Gastrocnemius medialis (tissue), 4 donors: ENCODE results near the gene ST7. TPM values are rescaled to one million over a fixed set of nuclear protein-coding genes. Genes with fewer than 3 reads are reported as not detected.

Experiments
- ATAC-seq, 2 donors: fragments of 150-250 bp; one replicate each; pipeline ENCODE4 v1.9.1; 2016
- DNase-seq, 2 donors: peaks; one replicate each; pipeline ENCODE4 v3.0.0-alpha.2; 2019
- H3K27ac ChIP-seq, 4 donors: fragments of 200-600 bp; sonication (generic); 1 replicate in 1 of 4; 2 replicates in 3 of 4; pipeline ENCODE4 v1.5.1; 2016 to 2018; ENCODE audit warnings: mild to moderate bottlenecking in 2 of 4, moderate library complexity in 1 of 4
- H3K27me3 ChIP-seq, 3 donors: fragments of 200-600 bp; sonication (generic) in 2 of 3; 1 replicate in 1 of 3; 2 replicates in 2 of 3; pipeline versions ENCODE4 v1.5.1 to v1.6.0; 2016 to 2019; ENCODE audit warnings: mild to moderate bottlenecking in 1 of 3, moderate library complexity in 1 of 3
- H3K36me3 ChIP-seq, 2 donors: fragments of 200-600 bp; sonication (generic) in 1 of 2; one replicate each; pipeline ENCODE4 v1.5.1; 2017 to 2018
- H3K4me1 ChIP-seq, 2 donors: fragments of 200-600 bp; sonication (generic) in 1 of 2; one replicate each; pipeline ENCODE4 v1.5.1; 2016 to 2017; ENCODE audit warnings: mild to moderate bottlenecking in 2 of 2
- H3K4me3 ChIP-seq, 4 donors: fragments of 200-600 bp; sonication (generic) in 3 of 4; 1 replicate in 1 of 4; 2 replicates in 3 of 4; pipeline ENCODE4 v1.5.1; 2016 to 2019; ENCODE audit warnings: mild to moderate bottlenecking in 2 of 4
- H3K9me3 ChIP-seq, 3 donors: fragments of 200-600 bp; sonication (generic) in 2 of 3; 1 replicate in 1 of 3; 2 replicates in 2 of 3; pipeline ENCODE4 v1.5.1; 2016 to 2019
- POLR2A ChIP-seq, 2 donors: fragments of 450-650 bp; IDR thresholded peaks; one replicate each; pipeline ENCODE4 v1.6.1; 2017; ENCODE audit warnings: antibody characterized with exemption in 2 of 2, mild to moderate bottlenecking in 2 of 2, moderate library complexity in 2 of 2
- in situ Hi-C, 4 donors: fragments of 200-750 bp; cut with MboI; loops; one replicate each; pipeline versions ENCODE4 v1.15.0 to v1.8.0; 2017; ENCODE audit warnings: low sequenced_read_pairs in 4 of 4
- intact Hi-C: fragments of 100-400 bp; cut with DNase I; formaldehyde crosslinking; loops from one replicate; pipeline ENCODE4 v1.15.1; 2023; ENCODE audit warnings: low total_unique reads
- total RNA-seq, 4 donors: library from RNA; depleted of rRNA; stranded (reverse); fragments of >200 nt; gene quantifications; one replicate each; pipeline versions ENCODE4 v1.1.0 to v1.2.3, GENCODE V29; 2016
- TF ChIP-seq, protein P1 (sequence below), 5 experiments: fragments of 450-650 bp in 3 of 5; fragments of 200-600 bp in 2 of 5; sonication (generic) in 2 of 5; IDR thresholded peaks in 4 of 5; conservative IDR thresholded peaks in 1 of 5; 1 replicate in 4 of 5; 2 replicates in 1 of 5; pipeline ENCODE4 v1.5.1; 2016 to 2019; ENCODE audit warnings: antibody characterized with exemption in 5 of 5, mild to moderate bottlenecking in 3 of 5, moderate library complexity in 3 of 5

Gene ST7
- total RNA-seq, 4 donors from 2014 or later, result 5.5 to 14.5 (median 11.9) TPM

DNA sequence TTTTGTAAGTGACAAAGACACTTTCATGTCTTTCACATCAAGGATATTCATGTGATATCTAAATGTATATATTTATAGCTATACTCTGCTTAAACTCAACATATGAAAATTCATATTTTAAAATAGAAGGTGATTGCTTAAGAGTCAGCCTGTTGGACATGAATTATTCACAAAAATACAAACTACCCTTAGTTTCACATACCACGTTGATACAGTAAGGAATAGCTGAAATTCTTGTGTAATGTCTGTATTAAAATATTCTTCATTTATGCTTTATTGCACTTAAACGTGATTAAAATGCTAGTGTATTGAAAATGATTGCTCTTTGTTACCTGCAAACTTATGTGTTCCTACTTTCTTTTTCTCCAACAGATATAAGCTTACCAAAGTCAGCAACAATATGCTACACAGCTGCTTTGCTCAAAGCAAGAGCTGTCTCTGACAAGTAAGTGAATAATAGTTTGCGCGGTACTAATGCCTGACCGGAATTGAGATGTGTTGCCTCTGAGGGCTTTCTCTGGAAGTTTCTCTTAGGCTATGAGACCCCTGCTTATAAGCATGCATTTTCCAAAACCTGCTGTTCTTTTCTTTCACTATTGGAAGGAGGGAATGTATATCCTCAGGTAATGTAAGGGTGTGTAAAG lies 235.8 kb downstream of the ST7 start:
- peaks cover 0 to 13% of the 10 kb centered on the region in 2 donors for H3K36me3 ChIP-seq
- intact Hi-C loops (no loop called here), in situ Hi-C loops (no loop called here)
- DNase-seq (no peak), ATAC-seq (no peak)
- no peak overlapping the region for H3K4me3 ChIP-seq
- no peak for TF ChIP-seq POLR2A (IDR thresholded peaks at IDR 0.05)
- TF ChIP-seq, protein P1, sequence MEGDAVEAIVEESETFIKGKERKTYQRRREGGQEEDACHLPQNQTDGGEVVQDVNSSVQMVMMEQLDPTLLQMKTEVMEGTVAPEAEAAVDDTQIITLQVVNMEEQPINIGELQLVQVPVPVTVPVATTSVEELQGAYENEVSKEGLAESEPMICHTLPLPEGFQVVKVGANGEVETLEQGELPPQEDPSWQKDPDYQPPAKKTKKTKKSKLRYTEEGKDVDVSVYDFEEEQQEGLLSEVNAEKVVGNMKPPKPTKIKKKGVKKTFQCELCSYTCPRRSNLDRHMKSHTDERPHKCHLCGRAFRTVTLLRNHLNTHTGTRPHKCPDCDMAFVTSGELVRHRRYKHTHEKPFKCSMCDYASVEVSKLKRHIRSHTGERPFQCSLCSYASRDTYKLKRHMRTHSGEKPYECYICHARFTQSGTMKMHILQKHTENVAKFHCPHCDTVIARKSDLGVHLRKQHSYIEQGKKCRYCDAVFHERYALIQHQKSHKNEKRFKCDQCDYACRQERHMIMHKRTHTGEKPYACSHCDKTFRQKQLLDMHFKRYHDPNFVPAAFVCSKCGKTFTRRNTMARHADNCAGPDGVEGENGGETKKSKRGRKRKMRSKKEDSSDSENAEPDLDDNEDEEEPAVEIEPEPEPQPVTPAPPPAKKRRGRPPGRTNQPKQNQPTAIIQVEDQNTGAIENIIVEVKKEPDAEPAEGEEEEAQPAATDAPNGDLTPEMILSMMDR (IDR thresholded peaks at IDR 0.05 in 4 of 5, conservative IDR thresholded peaks at IDR 0.05 in 1 of 5), result no peak
- H3K27me3 ChIP-seq, result no peaks in the 10 kb centered on the region
- H3K9me3 ChIP-seq, result no peaks in the 10 kb centered on the region
- H3K27ac ChIP-seq, result no peak overlapping the region
- no peaks in the 10 kb centered on the region for H3K4me1 ChIP-seq

DNA sequence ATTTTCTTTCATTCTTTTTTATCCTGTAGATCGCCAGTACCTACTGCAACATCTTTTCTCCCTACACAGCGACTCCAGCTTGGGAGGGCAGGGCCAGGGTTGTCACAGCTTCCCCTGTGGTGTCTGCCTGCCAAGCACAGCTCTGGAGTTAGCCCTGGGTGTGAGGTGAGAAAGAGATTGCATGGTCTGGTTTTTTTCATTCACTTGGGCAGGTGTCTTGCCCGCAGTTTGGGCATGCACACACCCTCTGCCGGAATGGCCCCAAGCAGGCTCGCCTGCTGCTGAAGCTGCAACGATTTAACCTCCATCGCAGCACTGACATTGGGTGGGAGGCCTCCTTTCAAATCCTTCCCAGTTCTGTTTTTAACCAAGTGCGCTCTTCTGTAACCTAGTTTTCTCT lies 236.8 kb downstream of the ST7 start:
- Histone ChIP-seq H3K4me3 (no peak overlapping the region), H3K36me3 (peaks cover 0 to 13% of the 10 kb centered on the region in 2 donors), H3K4me1 (no peaks in the 10 kb centered on the region), H3K27me3 (no peaks in the 10 kb centered on the region), H3K9me3 (no peaks in the 10 kb centered on the region), H3K27ac (no peak overlapping the region)
- intact Hi-C loops (no loop called here), in situ Hi-C loops (no loop called here)
- DNase-seq (no peak), ATAC-seq (no peak)
- TF ChIP-seq POLR2A (IDR thresholded peaks at IDR 0.05), result no peak
- TF ChIP-seq, protein P1 (IDR thresholded peaks at IDR 0.05 in 4 of 5, conservative IDR thresholded peaks at IDR 0.05 in 1 of 5), result no peak

DNA sequence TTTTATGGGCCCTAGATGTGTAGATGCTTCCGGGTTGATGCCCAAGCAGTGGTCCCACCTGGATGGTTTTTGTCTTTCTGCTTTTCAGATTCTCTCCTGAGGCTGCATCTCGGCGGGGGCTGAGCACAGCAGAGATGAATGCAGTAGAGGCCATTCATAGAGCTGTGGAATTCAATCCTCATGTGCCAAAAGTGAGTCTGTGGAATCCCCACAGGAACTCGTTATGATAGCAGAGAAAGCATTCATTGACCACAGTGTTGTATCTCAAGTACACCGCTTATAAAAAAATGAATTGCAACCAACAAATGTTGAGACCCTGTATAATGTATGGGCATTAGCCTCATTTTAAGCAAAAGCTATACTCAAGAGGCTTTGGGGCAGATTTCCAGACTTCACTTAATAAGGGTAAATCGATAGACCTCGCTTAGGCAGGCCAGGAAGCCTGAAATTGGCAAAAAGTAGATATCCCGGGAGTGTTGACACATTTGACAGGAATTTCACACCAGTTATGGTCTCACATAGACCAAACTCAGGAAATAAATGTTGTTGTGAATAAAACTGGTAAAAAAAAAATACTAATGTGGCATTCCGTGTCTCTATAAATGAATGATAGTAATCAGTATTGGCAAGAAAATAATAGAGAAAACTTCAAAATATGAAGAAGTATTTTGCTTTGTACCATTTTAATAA lies 237.6 kb downstream of the ST7 start:
- DNase-seq (no peak), ATAC-seq (no peak)
- Histone ChIP-seq H3K4me3 (no peak overlapping the region), H3K27ac (no peak overlapping the region), H3K36me3 (peaks cover 0 to 13% of the 10 kb centered on the region in 2 donors), H3K4me1 (no peaks in the 10 kb centered on the region), H3K27me3 (no peaks in the 10 kb centered on the region), H3K9me3 (no peaks in the 10 kb centered on the region)
- TF ChIP-seq, protein P1 (IDR thresholded peaks at IDR 0.05 in 4 of 5, conservative IDR thresholded peaks at IDR 0.05 in 1 of 5), result no peak
- no peak for TF ChIP-seq POLR2A (IDR thresholded peaks at IDR 0.05)
- in situ Hi-C loops, result no loop called here
- intact Hi-C loops, result no loop called here

DNA sequence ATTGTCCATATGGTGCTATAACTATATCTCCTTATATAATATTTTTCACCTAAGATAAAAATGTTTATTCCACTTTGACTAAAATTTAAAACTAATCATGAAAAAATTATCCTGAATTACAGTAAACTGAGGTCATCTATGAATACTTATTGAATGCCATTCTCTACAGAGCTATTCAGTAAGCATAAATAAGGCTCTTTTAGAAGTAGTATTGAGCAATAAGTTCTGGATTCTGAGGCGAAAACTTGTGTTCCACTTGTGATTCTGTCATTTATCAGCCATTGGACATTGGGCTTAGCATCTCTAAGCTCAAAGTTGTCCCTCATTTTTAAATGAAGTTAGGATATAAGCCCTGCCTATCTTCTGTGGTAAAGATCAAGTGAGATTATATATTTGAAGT lies 238.8 kb downstream of the ST7 start:
- Histone ChIP-seq H3K4me3 (no peak overlapping the region), H3K36me3 (peaks cover 0 to 13% of the 10 kb centered on the region in 2 donors), H3K9me3 (no peaks in the 10 kb centered on the region), H3K27me3 (no peaks in the 10 kb centered on the region), H3K4me1 (no peaks in the 10 kb centered on the region), H3K27ac (no peak overlapping the region)
- ATAC-seq, result no peak
- no peak for DNase-seq
- TF ChIP-seq, protein P1 (IDR thresholded peaks at IDR 0.05 in 4 of 5, conservative IDR thresholded peaks at IDR 0.05 in 1 of 5), result no peak
- no peak for TF ChIP-seq POLR2A (IDR thresholded peaks at IDR 0.05)
- in situ Hi-C loops, result no loop called here
- intact Hi-C loops, result no loop called here
